ENCODE results near the gene CDH4. TPM values are rescaled to one million over a fixed set of nuclear protein-coding genes. Genes with fewer than 3 reads are reported as not detected.

CDH4 gene
- total RNA-seq, 1 experiment from 2014 or later, result 0.13 TPM

DNA sequence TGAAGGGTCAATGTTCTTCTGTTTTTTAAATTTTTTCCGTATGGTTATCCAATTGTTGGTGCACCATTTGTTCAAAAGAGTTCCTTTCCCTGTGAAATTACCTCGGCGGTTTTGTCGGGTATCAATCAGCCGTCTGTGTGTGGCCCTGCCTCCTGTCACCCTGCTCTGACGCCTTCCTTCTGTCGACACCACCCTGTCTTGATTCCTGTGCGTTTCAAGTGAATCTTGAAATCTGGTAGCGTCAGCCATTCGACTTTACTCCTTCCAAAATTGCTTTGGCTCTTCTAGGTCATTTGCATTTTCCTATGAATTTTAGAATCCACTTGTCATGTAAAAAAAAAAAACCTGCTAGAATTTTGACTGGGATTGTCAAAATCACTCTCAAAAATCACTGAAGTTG lies 181.1 kb downstream of the CDH4 start:
- H3K4me1 ChIP-seq (replicated peaks), result peaks cover 32% of the 10 kb centered on the region
- H3K36me3 ChIP-seq, result no peaks in the 10 kb centered on the region
- no peak overlapping the region for H3K4me3 ChIP-seq

DNA sequence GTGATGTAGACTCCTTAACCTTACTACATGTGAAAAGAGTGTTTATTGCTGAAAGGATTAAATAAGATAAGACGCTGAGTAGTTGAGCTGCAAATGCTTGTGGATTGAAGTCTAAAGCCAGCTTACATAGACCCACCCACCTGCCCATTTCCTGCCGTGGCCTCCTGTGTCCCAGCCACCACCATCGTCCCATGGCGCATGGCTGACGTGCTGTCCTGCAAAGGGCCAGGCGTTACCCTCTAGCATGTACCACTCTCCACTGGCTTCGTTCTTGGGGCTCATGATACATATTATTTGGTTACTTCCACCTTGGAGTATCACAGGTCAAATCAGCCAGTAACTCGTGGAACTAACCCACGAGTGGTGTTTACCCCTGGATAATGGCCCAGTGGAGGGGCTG lies 181.8 kb downstream of the CDH4 start:
- no peak overlapping the region for H3K27ac ChIP-seq
- DNase-seq (ENCODE audit: low read depth in 1 of 2, low spot score in 2 of 2), result no peak
- peaks cover 35% of the 10 kb centered on the region for H3K4me1 ChIP-seq (replicated peaks)
- no peaks in the 10 kb centered on the region for H3K36me3 ChIP-seq
- no peaks in the 10 kb centered on the region for H3K27me3 ChIP-seq (replicated peaks)
- no peak overlapping the region for H3K4me3 ChIP-seq
- no peaks in the 10 kb centered on the region for H3K9me3 ChIP-seq (replicated peaks)

More for the DNA sequence above, 181.1 kb downstream of the CDH4 start:
- no peak for DNase-seq (ENCODE audit: low read depth in 1 of 2, low spot score in 2 of 2)
- Histone ChIP-seq H3K27me3 (replicated peaks) (peaks cover 3% of the 10 kb centered on the region; the same call in 1 of the 2 replicates), H3K27ac (no peak overlapping the region), H3K9me3 (replicated peaks) (no peaks in the 10 kb centered on the region)

DNA sequence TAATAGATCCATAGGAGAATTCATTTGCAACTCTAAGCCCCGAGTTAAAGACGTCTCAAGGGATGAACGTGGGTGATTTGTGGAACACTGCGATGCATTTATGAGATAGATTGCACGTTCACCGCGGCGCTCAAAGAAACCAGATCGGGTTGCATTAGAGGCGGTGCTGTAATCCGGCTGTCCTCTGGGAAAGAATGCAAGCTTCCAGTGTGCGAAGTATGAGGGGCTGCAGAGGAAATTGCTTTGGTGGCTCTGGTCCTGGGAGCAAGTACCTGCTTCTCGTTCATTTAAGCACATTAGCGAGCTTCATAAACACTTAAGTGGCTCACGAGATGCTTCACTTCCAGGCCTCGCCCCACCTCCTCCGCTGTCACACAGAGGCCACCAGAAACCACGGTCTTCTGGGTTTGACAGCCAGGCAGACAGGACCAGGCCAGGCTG lies 182.3 kb downstream of the CDH4 start:
- DNase-seq (ENCODE audit: low read depth in 1 of 2, low spot score in 2 of 2), result no peak
- H3K36me3 ChIP-seq, result no peaks in the 10 kb centered on the region
- peaks cover 35% of the 10 kb centered on the region for H3K4me1 ChIP-seq (replicated peaks)
- no peak overlapping the region for H3K27ac ChIP-seq
- no peaks in the 10 kb centered on the region for H3K9me3 ChIP-seq (replicated peaks)
- no peak overlapping the region for H3K4me3 ChIP-seq
- H3K27me3 ChIP-seq (replicated peaks), result no peaks in the 10 kb centered on the region

DNA sequence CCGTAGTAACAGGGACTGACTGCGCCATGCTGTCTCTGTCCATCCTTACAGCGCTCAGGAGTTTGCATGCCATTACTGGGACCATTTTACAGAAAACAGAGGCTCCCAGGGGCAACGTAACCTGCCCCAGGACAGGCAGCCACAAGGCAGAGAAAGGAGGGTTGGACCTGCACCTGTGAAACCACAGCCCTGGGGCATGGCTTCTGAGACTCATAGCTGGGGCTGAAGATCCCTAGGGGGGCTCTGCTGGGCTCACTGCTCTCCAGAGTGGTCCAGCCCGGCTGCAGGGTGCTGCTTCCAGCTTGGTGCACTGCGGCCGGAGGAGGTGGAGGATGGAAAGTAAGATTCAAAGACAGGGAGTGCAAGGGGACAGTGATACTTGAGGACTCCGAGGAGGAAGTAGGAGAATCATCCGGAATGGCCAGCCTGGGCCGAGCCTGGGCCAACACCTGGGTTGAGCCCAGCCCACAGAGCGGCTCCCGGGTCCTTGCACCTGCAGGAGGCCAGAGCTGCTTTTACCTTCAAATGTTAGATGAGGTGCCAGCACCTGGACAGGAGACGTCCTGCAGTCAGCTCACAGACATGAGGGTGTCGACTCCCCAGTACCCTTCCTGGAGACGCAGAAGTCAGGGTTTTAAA lies 183.2 kb downstream of the CDH4 start:
- H3K27ac ChIP-seq, result no peak overlapping the region
- H3K9me3 ChIP-seq (replicated peaks), result no peaks in the 10 kb centered on the region

DNA sequence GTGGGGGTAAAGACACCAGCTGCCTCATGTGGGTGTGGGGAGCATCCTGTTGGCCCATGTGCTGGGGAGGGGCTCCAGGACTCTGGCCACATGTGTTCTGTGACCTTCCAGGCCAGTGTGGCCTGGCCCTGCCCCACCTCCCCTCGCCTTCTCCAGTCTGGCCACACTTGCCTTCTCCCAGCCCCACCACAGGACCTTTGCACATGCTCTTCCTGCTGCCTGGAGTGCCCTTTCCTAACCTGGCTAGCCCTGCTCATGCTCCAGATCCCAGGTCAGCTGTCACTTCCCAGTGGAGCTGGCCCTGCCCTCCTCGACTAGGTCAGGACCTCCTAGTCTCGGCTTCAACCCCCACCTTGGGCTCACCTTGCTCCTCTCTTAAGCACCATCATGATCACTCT lies 183.8 kb downstream of the CDH4 start:
- DNase-seq (ENCODE audit: low read depth in 1 of 2, low spot score in 2 of 2), result no peak
- Histone ChIP-seq H3K27me3 (replicated peaks) (no peaks in the 10 kb centered on the region), H3K4me1 (replicated peaks) (peaks cover 35% of the 10 kb centered on the region), H3K36me3 (no peaks in the 10 kb centered on the region), H3K27ac (no peak overlapping the region), H3K9me3 (replicated peaks) (no peaks in the 10 kb centered on the region), H3K4me3 (no peak overlapping the region)

More for the DNA sequence above, 183.2 kb downstream of the CDH4 start:
- DNase-seq (ENCODE audit: low read depth in 1 of 2, low spot score in 2 of 2), result no peak
- no peaks in the 10 kb centered on the region for H3K27me3 ChIP-seq (replicated peaks)
- no peak overlapping the region for H3K4me3 ChIP-seq
- peaks cover 35% of the 10 kb centered on the region for H3K4me1 ChIP-seq (replicated peaks)
- H3K36me3 ChIP-seq, result no peaks in the 10 kb centered on the region

DNA sequence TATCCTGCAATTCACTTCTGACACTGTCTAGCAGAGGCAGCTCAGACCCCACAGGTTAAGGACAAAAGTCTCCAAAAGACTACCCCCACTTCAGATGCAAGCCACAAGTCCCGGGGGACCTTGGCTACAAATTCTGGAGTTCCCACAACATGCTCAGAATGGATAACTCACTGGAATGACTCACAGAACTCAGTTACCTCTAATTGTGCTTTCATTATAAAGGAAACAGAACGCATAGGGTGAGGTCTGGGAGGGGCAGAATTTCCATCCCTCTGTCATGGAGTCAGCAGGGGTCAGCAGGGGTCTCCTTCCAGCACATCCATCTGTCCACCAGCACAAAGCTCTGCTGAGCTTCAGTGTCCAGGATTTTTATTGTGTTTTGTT lies 184.2 kb downstream of the CDH4 start:
- Histone ChIP-seq H3K36me3 (no peaks in the 10 kb centered on the region), H3K4me1 (replicated peaks) (peaks cover 35% of the 10 kb centered on the region), H3K4me3 (no peak overlapping the region), H3K27me3 (replicated peaks) (no peaks in the 10 kb centered on the region), H3K27ac (peak overlapping the region; percentile 66), H3K9me3 (replicated peaks) (no peaks in the 10 kb centered on the region)
- peak; percentile 89 to 94 for DNase-seq (ENCODE audit: low read depth in 1 of 2, low spot score in 2 of 2)

DNA sequence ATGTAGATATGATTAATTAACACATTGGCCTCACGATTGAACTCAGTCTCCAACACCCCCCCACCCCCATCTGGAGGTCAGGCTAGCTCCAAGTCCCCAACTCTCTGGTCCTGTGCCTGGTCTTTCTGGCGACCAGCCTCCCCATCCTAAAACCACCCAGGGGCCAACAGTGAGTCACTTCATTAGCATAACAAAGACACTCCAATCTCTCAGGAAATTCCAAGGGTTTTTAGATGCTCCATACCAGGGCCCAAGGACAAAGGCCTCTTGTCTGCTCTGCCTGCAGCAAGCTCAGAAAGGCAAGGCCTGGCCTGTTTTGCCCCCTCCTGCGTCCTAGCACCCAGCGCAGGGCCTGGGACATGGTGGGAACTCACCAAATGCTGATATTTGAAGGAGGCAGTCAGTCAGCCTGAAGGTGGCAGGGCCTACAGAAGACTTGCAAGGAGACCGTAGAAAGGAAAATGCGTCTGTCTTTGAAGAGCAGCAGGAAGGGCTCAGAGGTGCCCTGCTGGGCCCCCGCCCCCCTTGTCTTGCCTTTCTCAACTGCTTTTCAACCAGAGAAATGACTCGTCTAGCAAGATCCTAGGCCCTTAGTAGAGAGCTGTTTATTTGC lies 184.7 kb downstream of the CDH4 start:
- H3K9me3 ChIP-seq (replicated peaks), result no peaks in the 10 kb centered on the region
- H3K27me3 ChIP-seq (replicated peaks), result no peaks in the 10 kb centered on the region
- DNase-seq (ENCODE audit: low read depth in 1 of 2, low spot score in 2 of 2), result peak; percentile 90 to 95
- peak overlapping the region; percentile 66 for H3K27ac ChIP-seq
- peaks cover 35% of the 10 kb centered on the region for H3K4me1 ChIP-seq (replicated peaks)
- no peaks in the 10 kb centered on the region for H3K36me3 ChIP-seq
- no peak overlapping the region for H3K4me3 ChIP-seq

DNA sequence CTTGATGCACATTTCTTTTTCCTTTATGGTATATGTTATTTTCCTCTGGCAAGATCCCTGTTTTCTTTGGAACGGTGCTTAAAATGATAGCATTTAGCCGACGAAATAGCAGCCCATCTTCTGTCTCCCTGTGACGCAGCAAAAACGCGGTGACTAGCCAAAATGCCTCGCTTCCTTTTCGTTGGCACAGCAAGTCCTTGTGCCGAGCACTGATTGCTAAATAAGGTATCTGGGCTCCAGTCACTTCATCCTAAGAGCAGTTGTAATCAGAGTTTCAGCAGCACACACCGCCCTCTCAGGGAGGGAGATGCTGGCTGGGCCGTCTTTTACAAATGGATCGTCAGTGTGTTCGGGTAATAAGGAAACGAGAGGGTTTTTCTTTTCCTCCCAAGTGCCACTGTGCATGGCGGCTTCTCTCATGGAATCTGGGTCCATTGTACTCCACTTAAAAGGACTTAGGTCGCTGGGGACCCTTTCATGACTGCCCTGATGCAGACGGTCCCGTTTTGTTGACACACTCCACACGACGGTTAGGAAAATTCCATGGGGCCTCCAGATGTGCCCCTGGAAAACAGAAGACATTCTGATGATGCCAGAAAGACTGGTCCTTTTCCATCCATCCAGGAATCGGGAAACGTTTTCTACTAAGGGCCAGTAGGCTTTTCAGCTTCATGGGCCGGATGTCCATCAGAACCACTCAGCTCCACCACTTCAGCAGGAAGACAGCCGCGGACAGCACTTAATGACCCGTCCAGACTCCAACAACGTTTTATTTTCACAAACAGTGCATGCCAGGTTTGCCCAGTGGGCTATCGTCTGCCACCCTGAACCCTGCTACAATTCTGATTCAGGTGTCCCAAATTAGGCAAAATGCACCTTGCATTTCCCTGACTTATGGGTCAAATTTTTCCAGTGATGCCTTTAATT lies 185.5 kb downstream of the CDH4 start:
- H3K27me3 ChIP-seq (replicated peaks), result no peaks in the 10 kb centered on the region
- no peak overlapping the region for H3K4me3 ChIP-seq
- no peaks in the 10 kb centered on the region for H3K36me3 ChIP-seq
- no peaks in the 10 kb centered on the region for H3K9me3 ChIP-seq (replicated peaks)
- H3K27ac ChIP-seq, result peak overlapping the region; percentile 66
- peak in 1 of 2 experiments; percentile 59 for DNase-seq (ENCODE audit: low read depth in 1 of 2, low spot score in 2 of 2)
- peaks cover 38% of the 10 kb centered on the region for H3K4me1 ChIP-seq (replicated peaks)

DNA sequence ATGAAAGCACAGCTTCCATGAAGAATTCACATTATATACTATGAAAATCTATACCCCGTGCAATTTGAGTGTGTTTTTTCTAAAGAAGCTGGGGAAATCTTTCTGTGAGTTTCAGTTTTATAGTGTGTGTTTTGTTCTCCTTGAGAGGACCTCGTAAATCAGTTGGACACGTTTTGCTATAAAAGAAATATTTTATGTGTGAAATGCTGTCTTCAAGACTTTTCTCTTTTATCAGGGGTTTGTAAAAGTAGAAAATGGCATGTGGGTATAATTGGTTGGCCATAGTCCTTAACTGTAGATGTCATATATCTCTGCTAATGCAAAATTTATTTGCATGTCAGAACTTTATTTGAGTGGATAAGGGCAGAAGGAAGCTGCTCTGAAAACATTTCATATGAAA lies 186.2 kb downstream of the CDH4 start:
- Histone ChIP-seq H3K4me3 (no peak overlapping the region), H3K9me3 (replicated peaks) (no peaks in the 10 kb centered on the region), H3K36me3 (no peaks in the 10 kb centered on the region), H3K27ac (no peak overlapping the region), H3K4me1 (replicated peaks) (peaks cover 41% of the 10 kb centered on the region), H3K27me3 (replicated peaks) (no peaks in the 10 kb centered on the region)
- no peak for DNase-seq (ENCODE audit: low read depth in 1 of 2, low spot score in 2 of 2)

DNA sequence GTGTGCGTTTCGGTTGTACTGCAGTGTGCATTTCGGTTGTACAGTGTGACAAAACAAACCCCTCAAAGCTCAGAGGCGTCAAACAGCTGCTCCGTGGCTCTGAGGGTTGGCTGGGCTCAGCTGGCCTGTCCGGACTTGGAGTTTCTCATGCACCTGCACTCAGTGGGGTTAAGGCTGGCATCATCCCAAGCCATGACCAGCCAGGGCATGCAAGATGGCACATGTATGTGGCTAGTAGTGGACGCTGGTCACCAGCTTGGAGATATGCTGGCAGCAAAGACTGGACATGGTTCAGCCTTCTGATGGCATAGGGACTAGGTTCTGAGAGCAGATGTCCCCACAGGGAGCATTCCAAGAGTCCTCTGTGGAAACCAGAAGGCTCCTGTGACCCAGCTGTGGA lies 187.2 kb downstream of the CDH4 start:
- Histone ChIP-seq H3K36me3 (no peaks in the 10 kb centered on the region), H3K27me3 (replicated peaks) (no peaks in the 10 kb centered on the region), H3K4me3 (no peak overlapping the region), H3K27ac (no peak overlapping the region), H3K4me1 (replicated peaks) (peaks cover 41% of the 10 kb centered on the region), H3K9me3 (replicated peaks) (no peaks in the 10 kb centered on the region)
- no peak for DNase-seq (ENCODE audit: low read depth in 1 of 2, low spot score in 2 of 2)

DNA sequence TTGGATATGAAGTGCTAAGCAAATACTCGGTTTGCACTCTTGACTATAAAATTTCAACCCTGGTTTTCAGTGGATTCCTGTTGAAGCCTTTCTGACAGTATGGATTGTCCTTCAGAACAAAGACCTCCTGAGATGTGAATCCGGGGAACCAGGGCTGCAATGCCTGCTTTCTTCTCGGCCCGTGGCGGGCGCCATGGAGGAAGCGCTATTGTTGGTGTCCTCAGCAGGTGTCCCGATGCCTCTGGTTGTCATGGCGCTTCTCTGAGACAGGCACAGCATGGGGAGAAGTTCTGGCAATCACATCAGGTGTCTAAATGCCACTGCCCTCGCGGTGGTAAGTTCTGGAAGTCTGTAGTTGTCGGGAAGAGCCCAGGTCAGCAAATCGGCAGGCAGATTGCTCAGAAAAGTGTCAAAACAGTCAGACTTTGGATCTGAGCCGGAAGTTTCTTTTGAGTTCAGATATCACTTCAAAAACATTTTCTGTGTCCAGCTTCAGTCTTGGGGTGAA lies 188.5 kb downstream of the CDH4 start:
- Histone ChIP-seq H3K27ac (no peak overlapping the region), H3K9me3 (replicated peaks) (no peaks in the 10 kb centered on the region), H3K4me3 (no peak overlapping the region), H3K4me1 (replicated peaks) (peaks cover 35% of the 10 kb centered on the region), H3K36me3 (no peaks in the 10 kb centered on the region), H3K27me3 (replicated peaks) (no peaks in the 10 kb centered on the region)
- no peak for DNase-seq (ENCODE audit: low read depth in 1 of 2, low spot score in 2 of 2)

DNA sequence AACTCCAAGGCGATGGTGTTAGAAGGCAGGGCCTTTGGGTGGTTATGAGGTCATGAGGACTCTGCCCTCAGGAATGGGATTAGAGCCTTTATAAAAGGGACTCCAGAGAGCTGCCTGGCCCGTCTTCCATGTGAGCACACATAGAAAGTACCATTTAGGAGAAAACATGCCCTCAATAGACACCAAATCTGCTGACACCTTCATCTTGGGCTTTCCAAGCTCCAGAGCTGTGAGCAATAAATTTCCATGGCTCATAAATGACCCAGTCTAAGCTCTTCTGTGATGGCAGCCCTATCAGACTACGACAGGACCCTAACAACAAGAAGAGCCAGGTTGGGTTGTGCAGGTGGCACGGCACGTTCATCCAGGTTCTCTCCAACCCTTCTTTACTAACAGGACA lies 189.5 kb downstream of the CDH4 start:
- DNase-seq (ENCODE audit: low read depth in 1 of 2, low spot score in 2 of 2), result no peak
- Histone ChIP-seq H3K27me3 (replicated peaks) (no peaks in the 10 kb centered on the region), H3K36me3 (no peaks in the 10 kb centered on the region), H3K4me1 (replicated peaks) (peaks cover 26% of the 10 kb centered on the region), H3K4me3 (no peak overlapping the region), H3K27ac (no peak overlapping the region), H3K9me3 (replicated peaks) (no peaks in the 10 kb centered on the region)

DNA sequence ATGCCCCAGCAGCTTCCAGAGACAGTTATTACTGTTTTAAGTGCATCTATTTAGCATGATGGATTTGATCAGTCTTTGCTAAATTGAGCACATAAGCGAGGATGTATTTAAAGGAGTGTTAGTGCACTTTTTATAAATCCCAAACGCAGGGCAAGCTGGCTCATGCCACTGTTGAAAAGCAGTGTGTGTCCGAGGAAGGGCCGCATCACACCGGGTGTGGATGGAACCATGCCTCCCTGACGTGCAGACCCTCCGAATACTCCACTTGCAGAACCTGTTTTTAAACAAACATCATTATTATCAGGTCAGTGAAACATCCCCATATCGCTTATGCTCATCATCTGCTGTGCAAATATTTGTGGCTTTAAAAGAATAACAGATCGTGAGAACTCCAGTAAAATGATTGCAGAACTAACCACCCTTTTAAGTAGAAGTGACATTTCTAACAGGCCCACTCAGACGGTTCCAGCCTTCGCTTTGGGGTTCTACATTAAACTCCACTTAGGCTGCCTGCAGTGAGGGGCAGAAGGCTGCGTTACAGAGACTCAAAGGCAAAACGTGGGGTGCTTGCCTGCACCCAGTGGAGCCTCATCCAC lies 190.1 kb downstream of the CDH4 start:
- Histone ChIP-seq H3K27me3 (replicated peaks) (no peaks in the 10 kb centered on the region), H3K9me3 (replicated peaks) (no peaks in the 10 kb centered on the region), H3K27ac (no peak overlapping the region), H3K4me1 (replicated peaks) (peaks cover 20% of the 10 kb centered on the region), H3K4me3 (no peak overlapping the region), H3K36me3 (no peaks in the 10 kb centered on the region)
- DNase-seq (ENCODE audit: low read depth in 1 of 2, low spot score in 2 of 2), result peak in 1 of 2 experiments; percentile 11
